ENCODE data around the gene THAP3. TPM values are rescaled to one million over a fixed set of nuclear protein-coding genes. Genes with fewer than 3 reads are reported as not detected.
A peak's percentile ranks its signal among the peaks of the same experiment; 100 is the strongest.

The THAP3 gene
- total and polyA plus RNA-seq, 9 of the 15 experiments (the other 6 are each of a cell fraction or from before 2014, with no cell fraction given): 1.9 to 31.2 (median 18.2) TPM

DNA sequence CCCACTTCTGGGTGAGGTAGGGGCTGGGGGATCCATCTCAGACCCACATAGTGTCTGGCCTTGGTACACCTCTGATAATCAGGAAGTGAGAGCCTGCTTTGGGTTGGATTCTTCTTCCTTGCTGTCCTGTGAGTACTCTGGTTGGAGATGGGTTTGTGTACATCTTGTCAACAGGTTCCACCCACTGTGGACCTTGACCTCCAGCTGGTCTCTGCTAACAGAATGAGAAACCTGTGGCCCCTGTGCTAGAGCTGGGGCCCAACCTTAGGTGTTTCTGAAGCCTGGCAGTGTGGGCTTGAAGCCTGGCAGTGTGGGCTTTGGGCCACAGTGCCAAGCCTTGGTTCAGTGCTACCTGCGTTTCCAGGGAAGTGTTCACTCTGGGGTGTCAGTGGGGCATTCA lies 42.3 kb upstream of the THAP3 start:
- H3K27me3 ChIP-seq (ENCODE audit: control insufficient read depth in 2 of 2, insufficient read depth in 2 of 2, low read length in 2 of 2): no peaks in the 10 kb centered on the region
- H3K36me3 ChIP-seq (ENCODE audit: control insufficient read depth, insufficient read depth, low read length): peaks cover 39% of the 10 kb centered on the region; the same call in 1 of the 3 replicates
- ChIA-PET POLR2A (interaction anchor here (1.3 to 13.4 kb wide), 5 partner anchors 10 to 19 kb away, joined by 3 to 221 read pairs (median 9); partner anchors contain the start of gene KLHL21), CTCF (ENCODE audit: low intra/inter-chr PET ratio) (no interaction called here)
- H3K4me3 ChIP-seq: peak overlapping the region; percentile 10; the same call in 1 of the 2 replicates
- peak overlapping the region; percentile 96 for H3K4me2 ChIP-seq (ENCODE audit: insufficient read depth, low read length)
- H4K20me1 ChIP-seq (replicated peaks; ENCODE audit: control insufficient read depth, insufficient read depth, low read length): peaks cover 33% of the 10 kb centered on the region
- ATAC-seq (no peak), FAIRE-seq (peak; percentile 11), DNase-seq (ENCODE audit: extremely low read depth in 1 of 4, low spot score in 3 of 4) (no peak)
- no peak overlapping the region for H2AFZ ChIP-seq (ENCODE audit: low read depth, low read length)
- BruUV-seq (replicated peaks): no TSS peak
- in situ Hi-C loops (cut with MboI) (no loop called here), intact Hi-C loops (cut with micrococcal nuclease) (no loop called here)
- H3K4me1 ChIP-seq (replicated peaks in 1 of 2; ENCODE audit: control insufficient read depth in 2 of 2, insufficient read depth in 2 of 2, low read length in 2 of 2): peaks cover 46 to 75% of the 10 kb centered on the region in 2 experiments
- peak overlapping the region; percentile 73; the same call in 2 of the 3 replicates for H3K27ac ChIP-seq (ENCODE audit: extremely low read depth, low read depth, low read length)
- 88% methylated on average over 1 of the region's 1 CpG for WGBS (ENCODE audit: insufficient coverage, low coverage, missing lambda C conversion rate)
- H3K79me2 ChIP-seq (ENCODE audit: control insufficient read depth, insufficient read depth, low read length): peaks cover 45% of the 10 kb centered on the region
- no peak for TF ChIP-seq ILF3 (IDR thresholded peaks at IDR 0.05; ENCODE audit: borderline replicate concordance)
- TF ChIP-seq SPI1 (IDR thresholded peaks at IDR 0.05; ENCODE audit: borderline replicate concordance, low read depth, low read length): 0 out of 2 replicates have a peak, but pooled peaks have one; percentile 27
- no peak for TF ChIP-seq ASH1L (IDR thresholded peaks at IDR 0.05; ENCODE audit: borderline replicate concordance, low read depth, partially characterized antibody)
- no peak for TF ChIP-seq ZNF408 (CRISPR knock-in tag; IDR thresholded peaks at IDR 0.05; ENCODE audit: low read depth)
- H3K9ac ChIP-seq (ENCODE audit: insufficient read depth in 1 of 2, low read depth in 2 of 2, low read length in 2 of 2): peak overlapping the region; percentile 25 to 78; a peak in 2 of 4 replicates
- no peaks in the 10 kb centered on the region for H3K9me3 ChIP-seq (replicated peaks; ENCODE audit: control insufficient read depth, insufficient read depth, low read depth, low read length)
- peaks cover 19% of the 10 kb centered on the region for H3K9me1 ChIP-seq (ENCODE audit: control insufficient read depth, insufficient read depth, low read length)

Measured in K562 (cell line).